ENCODE results near the gene SLC6A7. TPM values are rescaled to one million over a fixed set of nuclear protein-coding genes. Genes with fewer than 3 reads are reported as not detected.

Gene SLC6A7
- total RNA-seq, 4 donors from 2014 or later, result not detected

GRCh38 chr5:150190987-150191386 is 1.1 kb downstream of the SLC6A7 start:
- no peak for DNase-seq (ENCODE audit: extremely low spot score)
- Histone ChIP-seq H3K9me3 (no peaks in the 10 kb centered on the region), H3K4me1 (peaks cover 5 to 11% (median 8%) of the 10 kb centered on the region in 4 donors), H3K4me3 (no peak overlapping the region), H3K36me3 (no peaks in the 10 kb centered on the region), H3K27ac (replicated peaks in 1 of 4) (no peak overlapping the region), H3K27me3 (peaks cover 0 to 44% (median 17%) of the 10 kb centered on the region in 4 donors)
- TF ChIP-seq POLR2AphosphoS5 (IDR thresholded peaks at IDR 0.05) (no peak), CTCF (IDR thresholded peaks at IDR 0.05) (no peak), EP300 (IDR thresholded peaks at IDR 0.05) (no peak), POLR2A (IDR thresholded peaks at IDR 0.05; ENCODE audit: low read depth) (no peak)
- WGBS, result 28% methylated on average over 2 of the region's 2 CpGs
- intact Hi-C loops (cut with DNase I), result no loop called here

- H3K36me3 ChIP-seq, result no peaks in the 10 kb centered on the region
- TF ChIP-seq POLR2AphosphoS5 (IDR thresholded peaks at IDR 0.05) (no peak), EP300 (IDR thresholded peaks at IDR 0.05) (no peak), CTCF (IDR thresholded peaks at IDR 0.05) (no peak), POLR2A (IDR thresholded peaks at IDR 0.05; ENCODE audit: low read depth) (no peak)
- peaks cover 5 to 11% (median 8%) of the 10 kb centered on the region in 4 donors for H3K4me1 ChIP-seq
- intact Hi-C loops (cut with DNase I), result no loop called here
- no peak overlapping the region for H3K27ac ChIP-seq (replicated peaks in 1 of 4)
- 73% methylated on average over 3 of the region's 4 CpGs for WGBS
- no peaks in the 10 kb centered on the region for H3K9me3 ChIP-seq
- H3K4me3 ChIP-seq, result no peak overlapping the region
- H3K27me3 ChIP-seq, result peaks cover 0 to 44% (median 17%) of the 10 kb centered on the region in 4 donors
- DNase-seq (ENCODE audit: extremely low spot score), result no peak
Measured at GRCh38 chr5:150192462-150192861, 2.6 kb downstream of the SLC6A7 start.

GRCh38 chr5:150195736-150196485 is 6.0 kb downstream of the SLC6A7 start:
- 75% methylated on average over 9 of the region's 9 CpGs for WGBS
- TF ChIP-seq POLR2AphosphoS5 (IDR thresholded peaks at IDR 0.05) (no peak), CTCF (IDR thresholded peaks at IDR 0.05) (no peak), POLR2A (IDR thresholded peaks at IDR 0.05; ENCODE audit: low read depth) (no peak), EP300 (IDR thresholded peaks at IDR 0.05) (no peak)

GRCh38 chr5:150196514-150196913 is 6.7 kb downstream of the SLC6A7 start:
- 66% methylated on average over 5 of the region's 5 CpGs for WGBS
- Histone ChIP-seq H3K9me3 (no peaks in the 10 kb centered on the region), H3K4me1 (no peaks in the 10 kb centered on the region), H3K27ac (replicated peaks in 1 of 4) (no peak overlapping the region), H3K4me3 (no peak overlapping the region), H3K36me3 (no peaks in the 10 kb centered on the region), H3K27me3 (peaks cover 0 to 12% (median 0%) of the 10 kb centered on the region in 4 donors)
- TF ChIP-seq POLR2AphosphoS5 (IDR thresholded peaks at IDR 0.05) (no peak), CTCF (IDR thresholded peaks at IDR 0.05) (no peak), POLR2A (IDR thresholded peaks at IDR 0.05; ENCODE audit: low read depth) (no peak), EP300 (IDR thresholded peaks at IDR 0.05) (no peak)
- DNase-seq (ENCODE audit: extremely low spot score), result no peak
- intact Hi-C loops (cut with DNase I), result no loop called here

More at GRCh38 chr5:150195736-150196485, 6.0 kb downstream of the SLC6A7 start:
- H3K9me3 ChIP-seq, result no peaks in the 10 kb centered on the region
- no peak for DNase-seq (ENCODE audit: extremely low spot score)
- intact Hi-C loops (cut with DNase I), result no loop called here
- H3K36me3 ChIP-seq, result no peaks in the 10 kb centered on the region
- no peak overlapping the region for H3K4me3 ChIP-seq
- H3K4me1 ChIP-seq, result no peaks in the 10 kb centered on the region
- no peak overlapping the region for H3K27ac ChIP-seq (replicated peaks in 1 of 4)
- H3K27me3 ChIP-seq, result peaks cover 0 to 15% (median 0%) of the 10 kb centered on the region in 4 donors
